Esophagus muscularis mucosa (tissue), 4 donors: ENCODE results near the gene ELP4. TPM values are rescaled to one million over a fixed set of nuclear protein-coding genes. Genes with fewer than 3 reads are reported as not detected.

Experiments
- DNase-seq: peaks from one replicate; pipeline ENCODE4 v3.0.0-alpha.2; 2017; ENCODE audit errors: extremely low spot score
- H3K27ac ChIP-seq, 4 donors: fragments of 200-600 bp; sonication (generic); replicated peaks in 1 of 4; 1 replicate in 3 of 4; 2 replicates in 1 of 4; pipeline ENCODE4 v1.5.1; 2016 to 2019; ENCODE audit warnings: mild to moderate bottlenecking in 1 of 4
- H3K27me3 ChIP-seq, 4 donors: fragments of 200-600 bp; sonication (generic); one replicate each; pipeline versions ENCODE4 v1.5.1 to v1.6.0; 2016 to 2019
- H3K36me3 ChIP-seq, 4 donors: fragments of 200-600 bp; sonication (generic); one replicate each; pipeline ENCODE4 v1.5.1; 2016 to 2019
- H3K4me1 ChIP-seq, 4 donors: fragments of 200-600 bp; sonication (generic); one replicate each; pipeline ENCODE4 v1.5.1; 2016 to 2019
- H3K4me3 ChIP-seq, 4 donors: fragments of 200-600 bp; sonication (generic); 1 replicate in 2 of 4; 2 replicates in 2 of 4; pipeline ENCODE4 v1.5.1; 2016 to 2019; ENCODE audit warnings: mild to moderate bottlenecking in 4 of 4, moderate library complexity in 1 of 4
- H3K9me3 ChIP-seq, 4 donors: fragments of 200-600 bp; sonication (generic); 1 replicate in 3 of 4; 2 replicates in 1 of 4; pipeline ENCODE4 v1.5.1; 2016 to 2019
- CTCF ChIP-seq, 3 experiments: fragments of 200-600 bp in 2 of 3; fragments of 450-650 bp in 1 of 3; sonication (generic) in 2 of 3; IDR thresholded peaks; one replicate each; pipeline ENCODE4 v1.5.1; 2017 to 2019; ENCODE audit warnings: antibody characterized with exemption in 3 of 3, mild to moderate bottlenecking in 2 of 3, moderate library complexity in 1 of 3
- EP300 ChIP-seq: sonication (generic); formaldehyde crosslinking; IDR thresholded peaks from one replicate; pipeline ENCODE4 v1.6.1; 2017; ENCODE audit warnings: antibody characterized with exemption
- POLR2A ChIP-seq: fragments of 450-650 bp; IDR thresholded peaks from one replicate; pipeline ENCODE4 v1.6.1; 2017; ENCODE audit warnings: antibody characterized with exemption, moderate library complexity, mild to moderate bottlenecking, low read depth
- POLR2AphosphoS5 ChIP-seq, 2 donors: sonication (generic); formaldehyde crosslinking; IDR thresholded peaks; one replicate each; pipeline ENCODE4 v1.6.1; 2017; ENCODE audit warnings: antibody characterized with exemption in 2 of 2
- WGBS: methylation state at CpG from one replicate; pipeline ENCODE4 v1.1.5; 2018; 5-methylcytosine and 5-hydroxymethylcytosine counted together
- intact Hi-C: fragments of 100-400 bp; cut with DNase I; formaldehyde crosslinking; loops from one replicate; pipeline ENCODE4 v1.15.1; 2023
- total RNA-seq, 4 donors: library from RNA; depleted of rRNA; stranded (reverse); fragments of >200 nt; gene quantifications; one replicate each; pipeline versions ENCODE4 v1.1.0 to v1.2.1, GENCODE V29; 2016

ELP4 gene
- total RNA-seq, 4 donors from 2014 or later: 18.1 to 25.5 (median 19.2) TPM

DNA sequence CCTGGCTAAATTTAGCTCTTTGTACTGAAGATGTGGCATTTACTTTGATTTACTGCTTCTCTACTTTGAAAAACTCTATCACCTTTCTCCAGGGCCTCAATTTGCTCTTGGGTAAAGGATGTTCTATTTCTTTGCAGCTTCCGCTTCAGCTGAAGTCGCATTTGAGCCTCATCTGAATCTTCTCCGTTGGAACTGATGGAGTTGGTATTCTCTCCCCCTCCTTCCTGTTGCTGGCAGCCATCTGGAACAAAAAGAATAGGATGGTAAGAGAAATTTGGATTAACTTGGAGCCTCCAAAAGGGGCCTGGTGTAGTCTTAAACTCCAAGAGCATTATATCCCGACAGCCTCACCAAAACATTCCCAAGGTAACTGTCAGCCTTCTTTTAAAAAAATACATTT, 285.0 kb downstream of the ELP4 start:
- Histone ChIP-seq H3K9me3 (no peaks in the 10 kb centered on the region), H3K4me3 (no peak overlapping the region), H3K4me1 (peaks cover 5 to 34% (median 29%) of the 10 kb centered on the region in 4 donors), H3K27ac (no peak overlapping the region), H3K27me3 (peaks cover 12 to 39% (median 30%) of the 10 kb centered on the region in 4 donors), H3K36me3 (no peaks in the 10 kb centered on the region)
- DNase-seq: peak; percentile 77
- TF ChIP-seq CTCF (IDR thresholded peaks at IDR 0.05) (no peak), POLR2A (no peak), EP300 (no peak), POLR2AphosphoS5 (IDR thresholded peaks at IDR 0.05) (no peak)
- intact Hi-C loops: no loop called here
- WGBS: 85% methylated on average over 4 of the region's 4 CpGs

DNA sequence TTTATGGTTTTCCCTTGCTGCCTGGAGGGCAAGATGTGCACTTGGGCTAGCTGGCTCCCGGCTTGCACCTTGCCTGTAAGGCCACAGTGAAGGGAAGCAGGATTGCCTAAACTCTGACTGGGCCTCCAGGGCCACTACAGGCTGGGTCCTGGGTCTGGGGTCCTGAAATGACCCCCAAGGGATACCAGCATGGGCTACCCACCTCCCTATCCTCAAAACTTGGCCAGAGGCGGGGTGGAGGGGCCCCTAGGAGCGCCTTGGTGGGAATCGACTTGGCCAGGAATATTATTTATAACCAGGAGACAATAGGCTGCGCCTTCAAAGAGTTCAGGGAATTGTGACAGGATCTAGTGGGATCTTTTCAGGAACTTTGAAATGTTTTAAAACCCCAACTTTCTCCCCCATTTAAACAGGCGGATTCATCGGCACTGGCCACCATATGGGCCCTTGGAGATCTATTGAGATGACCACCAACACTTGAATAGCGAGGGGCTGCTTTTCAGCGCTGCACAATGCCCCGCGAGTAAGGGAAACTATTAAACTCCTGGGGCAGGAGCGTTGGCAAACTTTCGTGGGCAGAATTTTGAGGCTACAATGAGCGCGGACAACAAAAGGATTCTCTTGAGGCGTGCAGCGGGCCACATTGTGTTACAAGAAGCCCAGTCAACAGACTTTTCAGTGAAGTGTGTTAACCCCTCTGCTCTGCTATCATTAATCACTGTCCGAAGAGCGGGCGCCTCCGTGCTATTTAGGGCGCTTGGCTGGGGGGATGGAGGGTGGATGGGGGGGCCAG, 286.3 kb downstream of the ELP4 start:
- 75% methylated on average over 22 of the region's 22 CpGs for WGBS

GRCh38 chr11:31796499-31797189, 287.1 kb downstream of the ELP4 start:
- Histone ChIP-seq H3K9me3 (no peaks in the 10 kb centered on the region), H3K27me3 (peaks cover 12 to 60% (median 51%) of the 10 kb centered on the region in 4 donors), H3K4me3 (no peak overlapping the region), H3K27ac (no peak overlapping the region), H3K36me3 (no peaks in the 10 kb centered on the region), H3K4me1 (peaks cover 5 to 43% (median 35%) of the 10 kb centered on the region in 4 donors)
- TF ChIP-seq CTCF (IDR thresholded peaks at IDR 0.05) (no peak), POLR2AphosphoS5 (IDR thresholded peaks at IDR 0.05) (no peak), EP300 (no peak), POLR2A (no peak)
- peak; percentile 66 for DNase-seq
- whole genome bisulfite sequencing: 33% methylated on average over 19 of the region's 19 CpGs
- intact Hi-C loops: no loop called here

More for the DNA sequence above, 286.3 kb downstream of the ELP4 start:
- Histone ChIP-seq H3K27ac (no peak overlapping the region), H3K27me3 (peaks cover 12 to 53% (median 43%) of the 10 kb centered on the region in 4 donors), H3K36me3 (no peaks in the 10 kb centered on the region), H3K4me1 (peaks cover 5 to 42% (median 36%) of the 10 kb centered on the region in 4 donors), H3K9me3 (no peaks in the 10 kb centered on the region), H3K4me3 (no peak overlapping the region)
- intact Hi-C loops: no loop called here
- DNase-seq: peak; percentile 79
- TF ChIP-seq POLR2AphosphoS5 (IDR thresholded peaks at IDR 0.05) (no peak), POLR2A (no peak), EP300 (no peak), CTCF (IDR thresholded peaks at IDR 0.05) (no peak)

GRCh38 chr11:31797190-31798056, 287.9 kb downstream of the ELP4 start:
- intact Hi-C loops: no loop called here
- Histone ChIP-seq H3K27me3 (peaks cover 12 to 68% (median 58%) of the 10 kb centered on the region in 4 donors), H3K9me3 (no peaks in the 10 kb centered on the region), H3K27ac (no peak overlapping the region), H3K36me3 (no peaks in the 10 kb centered on the region), H3K4me1 (peaks cover 5 to 37% (median 29%) of the 10 kb centered on the region in 4 donors), H3K4me3 (no peak overlapping the region)
- DNase-seq: peak; percentile 86
- TF ChIP-seq EP300 (no peak), POLR2AphosphoS5 (IDR thresholded peaks at IDR 0.05) (no peak), POLR2A (no peak), CTCF (IDR thresholded peaks at IDR 0.05) (no peak)
- WGBS: 24% methylated on average over 30 of the region's 31 CpGs
